Measurements from ENCODE around the gene THSD4.
"Not testable (repeated sequence)": the region's sequence is repeated elsewhere in the genome, so short reads cannot be mapped to it uniquely, and the experiment has no call there.

DNA sequence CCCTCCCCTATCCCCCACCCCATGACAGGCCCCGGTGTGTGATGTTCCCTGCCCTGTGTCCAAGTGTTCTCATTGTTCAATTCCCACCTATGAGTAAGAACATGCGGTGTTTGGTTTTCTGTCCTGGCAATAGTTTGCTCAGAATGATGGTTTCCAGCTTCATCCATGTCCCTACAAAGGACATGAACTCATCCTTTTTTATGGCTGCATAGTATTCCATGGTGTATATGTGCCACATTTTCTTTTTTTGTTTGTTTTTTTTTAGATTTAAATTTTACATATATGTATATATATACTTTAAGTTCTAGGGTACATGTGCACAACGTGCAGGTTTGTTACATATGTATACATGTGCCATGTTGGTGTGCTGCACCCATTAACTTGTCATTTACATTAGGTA lies 555.0 kb downstream of the THSD4 start:
- not testable (repeated sequence) for TF ChIP-seq EZH2 (IDR thresholded peaks at IDR 0.05); POLR2AphosphoS5 (IDR thresholded peaks at IDR 0.05; ENCODE audit: borderline replicate concordance, low read depth, low read length)

Data from SK-N-MC (cell line).